SIG-M5 treated with dmso at 0.1 percent for 504 hours (cell line): ENCODE data around the gene CTDSPL.

ENCODE experiments used
- DNase-seq: peaks from one replicate; lab custom pipeline; 2025; ENCODE audit not compliant: unreplicated experiment; lab: John Stamatoyannopoulos, UW

CTDSPL gene

DNA sequence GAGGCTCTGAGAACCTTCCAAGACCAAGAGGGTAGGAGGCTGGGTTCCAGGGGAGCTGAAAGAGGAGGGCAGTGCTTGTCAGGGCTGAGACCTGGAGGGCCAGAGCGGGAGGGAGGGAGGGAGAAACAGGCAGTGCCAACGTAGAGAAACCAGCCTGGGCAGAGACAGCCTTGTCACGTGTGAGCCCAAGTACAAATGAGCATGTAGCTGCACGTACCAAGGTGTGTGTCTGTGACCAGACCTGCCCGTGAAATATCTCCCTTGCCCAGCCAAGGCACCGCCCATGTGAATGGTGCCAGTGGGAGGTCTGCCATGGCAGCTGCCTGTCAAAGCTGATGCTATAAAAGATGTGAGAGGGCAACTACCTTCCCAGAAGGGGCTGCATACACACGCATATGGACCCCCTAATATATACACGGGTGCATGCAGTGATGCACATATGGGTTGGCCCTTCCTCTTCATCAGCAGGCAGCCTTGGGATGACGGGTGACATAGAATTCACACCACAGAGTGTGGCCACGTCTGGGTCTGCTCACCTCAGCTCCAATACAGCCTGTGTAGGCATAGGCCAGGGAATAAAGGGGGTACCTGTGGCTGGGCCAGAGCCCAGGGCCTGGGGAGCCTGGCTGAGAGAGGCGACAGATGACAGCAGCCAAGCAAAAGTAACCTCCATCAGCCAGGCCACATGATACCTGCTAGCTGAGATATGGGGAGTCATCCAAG lies 7.8 kb upstream of the CTDSPL start:
- DNase-seq: no peak

DNA sequence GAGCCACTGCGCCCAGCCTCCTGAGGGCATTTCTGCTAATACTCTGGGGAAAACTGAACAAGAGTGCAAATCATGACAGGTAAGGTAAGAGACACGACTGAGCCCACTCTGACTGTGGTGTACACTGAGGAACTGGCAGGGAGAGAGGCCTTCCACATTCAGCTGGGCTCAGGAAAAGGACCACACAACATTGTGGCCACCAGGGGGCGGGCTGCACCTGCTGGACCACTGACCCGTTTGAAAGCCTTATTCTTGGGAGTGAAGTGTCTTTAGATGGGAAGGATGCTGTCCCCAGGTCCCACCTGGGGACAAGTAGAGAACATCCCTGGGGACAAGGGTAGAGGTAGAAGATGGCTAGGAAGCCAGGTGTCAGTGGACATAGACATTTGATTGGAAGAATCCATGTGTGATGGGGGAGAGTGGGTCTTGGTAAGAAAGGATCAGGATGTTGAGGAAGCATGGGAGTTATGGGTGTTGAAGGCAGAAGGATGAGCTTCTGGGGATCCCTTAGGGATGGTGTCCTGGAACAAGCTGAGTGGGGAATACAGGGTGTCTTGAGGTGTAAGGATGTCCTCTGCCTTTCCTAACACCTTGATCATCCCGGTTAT lies 6.2 kb upstream of the CTDSPL start:
- DNase-seq: peak; percentile 52

DNA sequence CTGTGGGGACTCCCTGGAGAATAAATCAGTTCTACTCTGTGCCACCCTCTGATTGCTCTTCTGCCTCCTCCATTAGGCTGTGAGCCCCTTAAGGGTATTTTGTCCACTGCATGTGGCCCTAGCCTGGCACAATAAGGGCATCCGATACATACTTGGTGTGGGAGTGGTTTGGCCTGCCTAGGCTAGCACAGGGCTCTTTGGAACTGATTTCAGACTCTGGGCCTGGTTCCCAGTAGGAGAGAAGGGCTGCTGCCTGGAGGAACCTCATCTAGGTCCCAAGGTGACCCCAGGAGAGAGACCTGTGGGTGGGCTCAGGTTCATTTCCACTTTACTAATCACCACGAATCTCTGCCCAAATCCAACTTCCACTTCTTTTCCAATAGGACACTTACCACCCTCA lies 5.3 kb upstream of the CTDSPL start:
- DNase-seq: no peak

DNA sequence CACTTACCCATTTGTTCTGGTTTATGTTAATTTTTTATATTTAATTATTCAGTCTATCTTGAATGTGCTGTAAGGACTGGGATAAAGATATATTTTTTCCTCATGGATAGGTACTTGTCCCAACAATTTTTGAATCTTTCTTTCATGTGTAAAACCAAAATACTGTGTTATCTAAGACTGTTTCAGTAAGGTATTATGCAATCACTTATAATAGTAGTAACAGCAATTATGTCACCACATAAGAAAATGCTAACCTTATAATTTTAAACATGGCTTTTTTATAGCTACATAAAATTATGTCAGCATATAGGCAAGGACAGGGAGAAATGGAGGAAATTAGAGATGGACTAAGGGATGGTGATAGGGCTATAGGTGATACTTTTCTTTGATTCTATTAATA lies 2.9 kb upstream of the CTDSPL start:
- no peak for DNase-seq

DNA sequence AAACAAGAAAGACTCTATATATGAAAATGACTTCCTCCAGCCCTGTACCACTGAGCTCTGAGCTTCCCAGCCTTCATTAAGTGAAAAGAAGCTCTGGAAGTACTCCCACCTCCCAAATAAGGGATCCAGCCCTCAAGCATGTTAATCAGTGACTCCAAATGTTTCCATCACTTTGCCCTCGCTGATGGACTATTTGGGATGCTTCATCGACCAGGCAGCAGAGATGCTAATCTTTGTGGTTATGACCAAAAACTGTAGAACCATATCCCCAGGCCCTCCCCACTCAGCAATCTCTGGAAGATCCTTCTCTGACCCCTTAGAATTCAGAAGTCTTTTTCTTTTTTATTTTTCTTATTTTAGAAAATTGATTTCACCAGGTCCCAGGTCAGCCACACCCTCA lies 2.3 kb upstream of the CTDSPL start:
- no peak for DNase-seq

DNA sequence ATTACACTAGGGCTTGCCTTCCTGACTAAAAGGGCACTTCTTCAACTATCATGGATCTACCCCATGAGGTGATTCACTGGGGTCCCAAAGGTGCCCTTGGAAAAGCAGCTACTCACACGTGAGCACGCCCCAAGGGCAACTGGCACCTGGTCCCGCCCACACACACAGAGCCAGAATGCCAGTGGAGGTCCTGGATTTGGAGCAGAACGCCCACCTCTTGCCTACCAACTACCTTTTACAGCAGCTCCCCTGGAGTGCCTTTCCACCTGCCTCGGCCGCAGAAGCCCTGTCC lies 1.8 kb upstream of the CTDSPL start:
- no peak for DNase-seq

DNA sequence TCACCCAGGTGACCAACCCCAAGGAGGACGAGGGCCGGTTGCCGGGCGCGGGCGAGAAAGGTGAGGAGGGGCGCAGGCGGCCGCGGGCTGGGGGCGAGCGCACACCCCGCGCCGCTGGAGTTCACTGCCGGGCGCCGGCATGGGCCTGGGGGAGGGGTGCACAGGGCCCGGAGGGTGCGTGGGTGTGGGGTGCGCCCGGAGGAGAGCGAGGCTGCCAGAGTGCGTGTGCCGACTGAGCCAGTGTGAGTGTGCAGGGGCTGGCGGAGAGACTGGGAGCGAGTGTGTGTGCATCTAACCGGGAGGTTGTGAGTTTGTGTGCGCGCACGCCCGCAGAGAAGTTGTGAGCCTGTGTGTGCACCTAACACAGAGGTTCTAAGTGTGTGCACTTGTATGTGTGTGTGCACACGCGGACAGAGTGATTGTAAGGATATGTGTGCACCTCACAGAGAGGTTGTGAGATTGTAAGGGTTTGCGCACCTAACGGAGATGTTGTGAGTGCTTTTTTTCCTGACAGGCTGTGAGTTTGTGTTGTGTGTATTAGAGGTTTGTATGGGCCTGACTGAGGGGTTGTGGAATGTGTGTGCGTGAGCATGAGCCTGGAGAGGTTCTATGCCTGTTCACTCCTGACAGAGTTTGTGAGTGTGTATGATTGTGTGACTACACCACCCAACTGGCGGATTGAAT lies 681 bp downstream of the CTDSPL start:
- DNase-seq: no peak

DNA sequence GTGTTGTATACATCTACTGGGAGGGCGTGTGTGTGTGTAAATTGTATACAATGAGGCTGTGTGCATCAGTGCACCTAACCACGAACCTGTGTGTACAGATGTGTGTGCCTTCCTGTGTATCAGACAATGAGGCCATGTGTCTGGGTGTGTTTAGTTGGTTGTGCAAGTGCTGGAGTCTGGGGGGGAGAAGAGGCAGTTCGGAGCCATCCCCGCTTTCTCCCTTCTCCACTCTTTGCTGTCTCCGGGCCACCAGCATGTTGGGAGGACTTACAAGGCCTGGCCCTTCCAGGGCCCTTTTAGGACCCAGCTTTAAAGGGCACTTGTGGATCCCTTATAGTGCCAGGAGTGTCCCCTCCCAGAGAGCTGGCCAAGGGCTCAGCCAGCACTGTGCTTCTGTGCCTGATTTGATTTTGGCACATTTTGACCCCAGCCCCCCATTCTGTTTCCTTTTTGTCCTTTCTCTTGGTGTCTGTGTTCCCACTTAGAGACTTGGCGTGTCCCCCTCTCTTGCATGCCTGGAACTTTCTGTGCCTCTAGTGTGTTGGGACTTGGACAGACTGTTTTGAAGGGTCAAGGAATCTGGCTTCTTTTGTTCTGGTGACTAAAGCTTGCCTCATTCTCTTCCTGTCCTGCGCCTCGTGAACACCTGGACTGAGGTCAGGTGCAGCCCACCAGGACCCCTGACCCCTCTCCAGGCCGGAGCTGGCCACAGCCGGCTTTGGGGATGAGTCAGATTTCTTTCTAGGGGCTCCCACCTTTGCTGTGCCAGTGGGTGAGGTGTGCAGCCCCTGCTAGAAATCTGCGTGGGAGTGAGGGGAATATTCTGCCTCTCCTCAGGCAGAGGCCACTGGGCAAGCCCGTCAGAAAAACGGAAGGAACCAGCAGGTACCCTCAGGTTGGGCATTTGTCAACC lies 1.5 kb downstream of the CTDSPL start:
- no peak for DNase-seq

DNA sequence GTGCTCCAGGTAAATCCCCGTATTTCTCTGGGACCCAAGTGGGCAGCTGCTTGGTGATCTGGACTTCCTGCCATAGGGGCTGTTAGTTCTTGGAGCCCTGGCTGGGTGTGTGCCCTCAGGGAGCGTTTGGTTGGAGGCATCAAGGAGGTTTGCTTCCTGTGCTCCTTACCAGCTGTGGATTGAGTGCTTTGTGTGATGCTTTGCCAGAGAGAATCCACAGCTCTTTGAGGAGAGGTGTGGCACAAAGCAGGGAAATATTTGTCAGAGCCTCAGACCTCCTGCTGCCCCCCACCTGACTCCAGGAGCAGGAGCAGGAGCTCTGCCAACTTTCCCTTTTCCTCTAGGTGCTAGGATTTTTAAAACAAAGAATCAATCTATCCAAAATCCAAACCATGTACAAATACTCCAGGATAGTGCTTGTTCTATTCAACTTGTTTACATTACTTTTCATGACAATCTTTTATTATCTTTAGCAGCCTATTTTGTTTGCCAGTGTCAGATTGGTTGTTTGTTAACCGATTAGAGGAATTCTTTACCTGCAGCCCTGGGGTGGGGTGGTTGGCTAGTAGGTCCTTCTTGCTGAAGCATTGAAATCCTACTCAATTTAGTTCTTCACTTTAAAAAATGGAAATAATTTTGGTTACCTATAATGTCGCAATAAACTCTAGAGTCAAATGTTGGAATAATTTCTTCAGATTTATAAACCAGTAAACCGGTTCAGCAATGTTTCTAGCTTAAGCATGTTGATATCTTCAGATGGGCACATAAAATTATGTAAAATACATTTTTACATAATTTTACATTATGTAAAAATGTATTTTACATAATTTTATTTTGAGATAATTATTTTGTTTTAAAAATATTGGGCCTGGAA lies 2.5 kb downstream of the CTDSPL start:
- no peak for DNase-seq

DNA sequence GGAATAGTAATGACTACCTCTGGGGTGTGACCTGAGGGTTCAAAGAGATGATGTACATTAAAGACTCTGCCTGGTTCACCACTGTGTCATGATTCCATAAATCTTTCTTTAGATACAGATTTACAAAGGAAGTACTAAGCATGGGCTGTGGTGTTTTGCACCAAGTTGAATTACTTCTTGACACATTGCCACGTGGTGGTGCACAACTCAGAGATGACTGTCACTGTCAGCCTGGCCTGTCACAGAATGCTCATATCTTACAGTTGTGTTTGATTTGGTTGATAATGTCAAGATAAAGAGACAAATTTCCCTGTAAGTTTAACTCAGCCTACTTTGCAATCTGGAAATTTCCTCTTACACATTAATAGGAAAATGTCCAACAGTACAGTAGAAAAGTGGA lies 3.2 kb downstream of the CTDSPL start:
- no peak for DNase-seq

DNA sequence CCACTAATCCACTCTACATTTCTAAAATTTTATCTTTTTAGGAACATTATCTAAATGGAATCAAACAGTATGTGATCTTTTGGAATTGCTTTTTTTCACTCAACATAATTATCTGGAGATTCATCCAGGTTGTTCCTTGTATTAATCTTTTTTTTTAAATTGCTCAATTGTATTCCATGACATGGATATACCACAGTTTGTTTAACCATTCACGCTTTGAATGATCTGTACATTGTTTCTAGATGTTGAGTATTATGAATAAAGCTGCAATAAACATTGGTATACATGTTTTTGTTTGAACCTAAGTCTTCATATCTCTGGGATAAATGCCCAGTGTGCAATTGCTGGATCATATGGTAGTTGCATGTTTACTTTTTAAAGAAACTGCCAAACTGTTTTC lies 5.5 kb downstream of the CTDSPL start:
- DNase-seq: no peak

DNA sequence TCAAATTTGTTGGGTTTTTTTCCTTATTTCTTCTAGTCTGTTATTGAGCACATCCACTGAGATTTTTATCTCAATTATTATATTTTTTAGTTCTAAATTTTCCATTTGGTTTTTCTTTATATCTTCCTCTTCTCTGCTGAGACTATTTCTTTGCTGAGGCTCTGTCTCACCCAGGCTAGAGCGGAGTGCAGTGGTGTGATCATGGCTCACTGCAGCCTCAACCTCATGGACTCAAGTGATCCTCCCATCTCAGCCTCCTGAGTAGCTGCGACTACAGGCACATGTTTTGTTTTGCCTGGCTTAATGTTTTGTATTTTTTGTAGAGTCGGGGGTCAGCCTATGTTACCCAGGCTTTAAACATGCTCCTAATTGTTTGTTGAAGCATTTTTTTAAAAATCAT lies 10.2 kb downstream of the CTDSPL start:
- DNase-seq: no peak

DNA sequence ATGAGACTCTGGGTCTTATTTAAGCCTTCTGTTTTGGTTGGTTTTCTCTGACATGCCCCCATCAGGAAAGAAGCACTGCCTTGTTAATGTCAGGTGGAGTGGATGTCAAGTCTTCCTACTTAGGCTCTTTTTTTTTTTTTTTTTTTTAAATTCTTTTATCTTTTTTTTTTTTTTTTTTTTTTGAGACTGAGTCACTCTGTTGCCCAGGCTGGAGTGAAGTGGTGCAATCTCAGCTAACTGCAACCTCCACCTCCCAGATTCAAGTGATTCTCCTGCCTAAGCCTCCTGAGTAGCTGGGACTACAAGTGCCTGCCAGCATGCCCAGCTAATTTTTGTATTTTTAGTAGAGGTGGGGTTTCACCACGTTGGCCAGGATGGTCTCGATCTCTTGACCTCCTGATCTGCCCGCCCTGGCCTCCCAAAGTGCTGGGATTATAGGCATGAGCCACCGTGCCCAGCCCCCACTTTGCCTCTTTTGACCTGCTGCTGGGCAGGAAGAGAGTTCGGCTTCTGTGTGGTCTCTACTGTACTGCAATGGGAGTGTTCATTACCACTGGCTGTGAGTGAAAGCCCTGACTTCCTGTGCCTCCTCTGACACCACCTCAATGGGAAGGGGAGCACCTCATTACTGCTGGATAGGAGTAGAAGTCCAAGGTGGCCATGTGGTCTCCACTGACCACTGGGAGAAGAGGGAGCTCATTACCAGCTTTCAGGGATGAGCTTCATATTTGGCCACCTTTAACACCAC lies 10.9 kb downstream of the CTDSPL start:
- DNase-seq: no peak

DNA sequence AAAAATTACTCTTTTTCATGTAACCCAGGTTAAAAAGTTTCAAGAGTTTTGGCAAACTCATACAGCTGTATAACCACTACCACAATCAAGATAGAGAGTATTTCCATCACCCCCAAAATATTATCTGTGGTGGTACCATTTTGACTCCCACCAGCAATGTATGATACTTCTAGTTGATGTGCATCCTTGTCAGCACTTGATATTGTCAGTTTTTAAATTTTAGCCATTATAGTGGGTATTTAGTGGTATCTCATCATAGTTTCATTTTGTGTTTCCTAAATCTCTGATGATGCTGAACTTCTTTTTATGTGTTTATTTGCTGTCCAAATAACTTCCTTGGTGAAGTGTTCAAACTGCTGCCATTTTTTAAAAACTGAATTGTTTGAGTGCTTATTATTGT lies 14.6 kb downstream of the CTDSPL start:
- no peak for DNase-seq

DNA sequence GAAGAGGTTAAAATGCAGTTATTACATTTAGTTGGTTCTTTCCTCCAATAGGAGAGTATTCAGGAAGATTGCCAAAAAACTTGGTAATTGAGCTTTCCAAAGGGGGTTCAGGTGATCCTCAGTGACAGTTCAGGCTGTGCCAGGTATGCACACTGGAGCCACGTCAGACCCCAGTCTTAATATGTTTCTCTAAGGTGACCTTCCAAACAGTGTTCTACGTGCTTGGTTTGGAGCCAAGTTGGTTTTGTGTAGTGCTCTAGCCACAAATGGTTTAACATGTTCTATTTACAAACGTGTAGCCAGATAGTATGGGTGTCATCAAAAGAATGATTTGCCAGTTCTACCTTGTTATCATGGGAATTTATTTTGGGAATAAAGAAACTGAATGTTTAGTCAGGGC lies 21.0 kb downstream of the CTDSPL start:
- DNase-seq: no peak

DNA sequence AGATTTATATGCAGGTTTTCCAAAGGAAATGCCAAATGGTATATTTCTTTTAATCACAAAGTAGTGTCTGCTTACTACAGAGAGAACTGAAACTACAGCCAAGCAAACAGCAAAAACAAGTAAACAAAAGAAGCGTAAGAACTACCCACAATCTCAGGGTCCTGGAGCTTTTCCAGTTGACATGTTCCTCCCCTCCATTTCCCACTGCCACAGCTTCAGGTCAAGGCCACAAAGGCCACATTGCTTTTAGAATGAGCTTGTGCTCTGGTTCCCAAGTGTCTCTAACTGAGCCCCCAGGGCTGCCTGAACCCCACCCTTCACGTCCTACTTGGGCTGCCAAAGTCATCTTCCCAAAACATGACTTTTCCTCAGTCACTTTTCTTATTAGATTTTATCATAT lies 24.1 kb downstream of the CTDSPL start:
- no peak for DNase-seq

DNA sequence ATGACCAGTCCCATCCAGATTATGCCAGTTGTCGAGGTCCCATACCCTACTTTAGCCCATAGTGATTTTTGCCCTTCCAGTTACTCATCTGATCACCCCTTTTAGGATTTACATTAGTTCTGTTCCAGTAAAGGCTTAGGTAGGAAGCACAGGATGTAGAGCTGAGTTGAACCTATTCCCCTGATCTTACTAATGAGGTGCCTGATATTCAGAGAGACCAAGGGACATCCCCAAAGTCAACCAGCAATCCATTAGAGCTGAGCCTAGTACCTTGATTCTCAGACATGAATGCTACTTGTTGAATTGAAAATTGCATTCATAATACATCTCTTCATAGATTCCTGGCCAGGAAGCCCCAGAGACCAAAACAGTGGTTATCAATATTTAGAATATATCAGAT lies 24.7 kb downstream of the CTDSPL start:
- DNase-seq: no peak

DNA sequence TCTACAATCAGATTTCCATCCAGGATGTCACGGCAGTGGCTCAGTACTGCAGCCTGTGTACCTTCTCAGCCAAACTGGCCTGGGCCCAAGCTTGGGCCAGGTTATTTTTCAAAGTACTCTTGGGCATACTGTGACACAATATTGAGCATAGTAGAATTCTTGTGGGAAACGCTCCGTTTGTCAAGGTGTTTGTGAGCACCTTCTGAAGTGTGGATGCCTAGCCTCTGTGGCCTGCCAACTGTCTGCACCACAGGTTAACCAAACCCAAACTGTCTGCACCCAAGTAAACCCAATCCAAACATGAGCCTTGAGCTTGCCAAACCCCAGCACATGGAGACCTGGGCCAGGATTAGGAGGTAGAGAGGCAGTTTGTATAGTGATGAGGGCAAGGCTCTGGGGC lies 25.4 kb downstream of the CTDSPL start:
- DNase-seq: no peak

DNA sequence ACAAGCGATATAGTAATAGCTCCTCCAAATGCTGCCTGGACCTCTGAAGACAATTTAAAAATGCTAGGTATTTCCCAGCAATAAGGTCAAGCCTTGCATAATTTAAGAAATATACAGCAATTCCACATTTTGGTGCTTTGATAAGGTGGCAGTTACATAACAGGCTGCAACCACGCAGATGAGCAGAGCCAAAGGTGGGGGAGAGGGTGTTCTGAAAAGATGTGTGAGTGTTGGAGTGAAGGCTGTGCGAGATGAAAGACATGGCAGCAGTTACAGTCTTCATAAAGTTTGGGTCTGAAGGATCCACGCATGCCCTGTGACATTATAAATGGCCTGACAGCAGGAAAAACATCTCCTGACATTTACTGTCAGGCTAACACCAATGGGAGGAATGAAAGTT lies 26.1 kb downstream of the CTDSPL start:
- DNase-seq: no peak

DNA sequence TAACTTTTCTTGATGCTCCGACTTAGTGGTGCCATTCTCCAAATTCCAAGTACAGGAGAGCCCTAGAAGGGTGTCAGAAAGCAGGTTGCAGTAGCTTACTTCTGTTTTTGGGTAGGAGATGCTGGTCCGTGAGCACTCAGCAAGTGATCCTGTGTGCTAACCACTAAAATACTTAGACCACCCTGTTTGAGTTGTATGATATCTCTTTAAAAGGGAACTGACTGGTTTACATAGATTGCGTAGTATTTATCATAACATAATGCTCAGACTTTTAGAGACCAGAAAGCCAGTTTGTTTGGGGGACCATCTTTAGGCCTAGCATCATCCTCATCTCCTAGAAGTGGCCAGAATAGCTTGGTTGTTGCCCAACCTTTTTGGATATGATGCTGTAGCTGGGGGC lies 26.7 kb downstream of the CTDSPL start:
- no peak for DNase-seq
